KBM-7 (cell line): ENCODE measurements around the gene PNLDC1.
"Not testable (repeated sequence)": the region's sequence is repeated elsewhere in the genome, so short reads cannot be mapped to it uniquely, and the experiment has no call there.

Experiments used
- DNase-seq: peaks from one replicate; pipeline ENCODE4 v3.0.0-alpha.2; 2015
- in situ Hi-C: fragments of 300-500 bp; cut with MboI; formaldehyde crosslinking; loops from 2 replicates; pipeline ENCODE4 v1.14.3; 2020; ENCODE audit warnings: low sequenced_read_pairs, low pct_unique_long_range_greater_than_20kb, mixed read lengths

The PNLDC1 gene

DNA sequence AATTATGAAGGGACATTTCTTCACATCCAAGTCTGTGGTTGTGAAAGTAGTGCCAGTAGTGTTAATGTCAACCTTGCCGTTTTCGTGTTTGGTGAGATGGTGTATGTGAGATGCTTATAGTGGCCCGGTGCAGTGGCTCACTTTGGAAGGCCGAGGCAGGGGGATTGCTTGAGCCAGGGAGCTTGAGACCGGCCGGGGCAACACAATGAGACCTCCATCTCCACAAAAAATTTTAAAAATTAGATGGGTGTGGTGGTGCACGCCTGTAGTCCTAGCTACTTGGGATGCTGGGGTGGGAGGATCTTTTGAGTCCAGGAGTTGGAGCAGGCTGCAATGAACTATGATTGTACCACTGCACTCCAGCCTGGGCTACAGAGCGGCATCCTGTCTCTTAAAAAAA lies 37.4 kb downstream of the PNLDC1 start:
- in situ Hi-C loops, result no loop called here
- DNase-seq, result no peak

DNA sequence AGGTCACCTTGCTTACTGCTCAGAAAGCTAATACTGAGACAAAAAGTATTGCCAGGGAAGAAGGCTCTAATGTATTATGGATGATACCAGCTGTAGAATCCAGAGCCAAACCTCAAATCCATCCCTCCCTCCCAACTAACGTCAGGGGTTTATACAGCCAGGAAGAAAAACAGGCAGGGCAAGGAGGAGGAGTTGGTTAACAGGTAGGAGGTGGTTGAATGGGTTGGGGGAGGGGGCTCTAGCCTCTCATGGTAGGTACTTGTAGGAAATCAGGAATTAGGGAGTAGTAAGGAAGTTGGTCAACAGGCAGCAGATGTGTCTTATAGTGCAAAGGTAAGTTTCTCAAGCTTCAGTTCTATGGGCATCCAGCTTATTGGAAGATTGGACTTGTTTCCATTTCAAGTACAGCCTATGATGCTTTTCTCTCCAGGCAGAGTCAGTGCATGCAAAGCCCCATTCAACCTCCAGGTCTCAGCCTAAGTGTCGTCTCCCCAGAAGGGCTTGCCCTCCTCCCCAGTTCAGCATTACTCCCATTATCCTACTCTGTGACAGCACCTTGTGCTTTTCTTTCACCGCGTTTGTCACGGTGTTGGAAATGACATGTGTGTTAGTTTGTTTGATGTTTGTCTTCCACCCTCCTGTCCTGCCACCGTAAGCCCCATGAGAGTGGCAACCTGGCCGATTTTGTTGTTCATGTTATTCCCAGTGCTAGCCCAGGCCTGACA lies 38.1 kb downstream of the PNLDC1 start:
- in situ Hi-C loops, result no loop called here
- DNase-seq, result no peak

DNA sequence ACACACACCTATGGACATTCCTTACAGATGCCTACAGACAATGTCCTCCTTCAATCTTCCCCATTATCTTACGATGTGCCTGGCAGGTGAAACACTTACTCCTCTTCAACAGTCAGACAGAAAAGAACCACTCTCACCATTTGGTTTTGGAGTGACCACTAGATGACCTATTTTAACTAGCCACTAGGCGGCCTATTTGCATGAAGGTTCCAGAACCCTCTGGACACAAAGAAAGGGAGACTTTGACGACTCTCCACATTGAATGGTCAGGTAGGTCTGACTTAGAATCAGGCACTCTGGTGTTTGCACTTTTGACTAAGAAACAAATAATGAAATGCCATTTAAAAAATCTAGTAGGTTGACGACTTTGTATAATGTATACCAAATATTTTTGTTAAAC lies 42.0 kb downstream of the PNLDC1 start:
- in situ Hi-C loops, result no loop called here
- no peak for DNase-seq

DNA sequence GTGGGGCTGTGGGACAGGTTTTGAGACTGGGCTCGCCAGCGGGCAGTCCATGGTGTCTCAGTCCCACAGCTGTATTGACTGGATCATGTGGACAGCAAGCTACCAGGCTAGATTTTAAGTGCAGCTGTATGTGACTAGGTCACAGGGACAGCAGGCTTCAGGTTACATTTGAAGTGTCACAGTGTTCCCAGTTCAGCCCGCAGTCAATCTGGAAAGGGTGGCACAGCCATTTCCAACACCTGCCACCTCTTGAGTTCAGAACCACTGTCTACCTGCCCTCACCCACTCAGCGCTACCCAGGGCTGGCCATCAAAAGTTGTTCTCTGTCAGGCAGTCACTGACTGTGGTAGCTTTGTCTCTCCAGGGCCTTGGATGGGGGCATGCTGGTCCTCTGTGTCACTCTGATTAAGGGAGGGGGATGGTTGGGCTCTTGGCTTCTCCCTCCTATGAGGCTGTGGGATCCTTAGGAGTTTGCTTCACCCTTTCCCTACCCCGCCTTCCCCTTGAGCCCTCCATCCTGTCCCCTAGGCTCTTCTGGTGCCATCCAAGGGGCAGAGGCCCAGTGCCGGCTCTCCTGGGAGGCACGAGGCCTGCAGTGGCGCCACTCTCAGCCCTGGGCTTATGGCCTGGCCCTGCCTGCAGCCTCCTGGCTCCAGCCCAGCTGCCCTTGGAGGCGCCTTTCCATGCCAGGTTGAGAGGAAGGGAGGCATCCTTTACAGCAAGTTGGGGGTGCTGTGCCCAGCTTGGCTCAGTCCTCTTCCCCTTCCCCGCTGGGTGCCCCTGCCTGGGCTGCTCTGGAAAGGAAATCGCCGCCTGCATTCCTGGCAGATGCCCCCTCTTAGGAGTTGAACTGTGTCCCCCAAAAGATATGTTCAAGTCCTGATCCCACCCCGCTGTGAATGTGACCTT lies 44.9 kb downstream of the PNLDC1 start:
- in situ Hi-C loops, result no loop called here
- no peak for DNase-seq

DNA sequence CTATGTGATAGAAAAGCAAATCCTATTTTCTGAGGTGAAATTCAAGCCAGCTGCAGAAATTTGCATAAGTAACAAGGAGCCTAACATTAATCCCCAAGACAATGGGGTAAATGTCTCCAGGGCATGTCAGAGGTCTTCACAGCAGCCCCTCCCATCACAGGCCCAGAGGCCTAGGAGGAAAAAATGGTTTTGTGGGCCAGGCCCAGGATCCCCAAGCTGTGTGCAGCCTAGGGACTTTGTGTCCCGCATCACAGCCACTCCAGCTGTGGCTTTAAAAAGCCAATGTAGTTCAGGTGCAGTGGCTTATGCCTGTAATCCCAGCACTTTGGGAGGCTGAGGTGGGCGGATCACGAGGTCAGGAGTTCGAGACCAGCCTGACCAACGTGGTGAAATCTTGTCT lies 48.5 kb downstream of the PNLDC1 start:
- DNase-seq, in situ Hi-C loops: not testable (repeated sequence)

DNA sequence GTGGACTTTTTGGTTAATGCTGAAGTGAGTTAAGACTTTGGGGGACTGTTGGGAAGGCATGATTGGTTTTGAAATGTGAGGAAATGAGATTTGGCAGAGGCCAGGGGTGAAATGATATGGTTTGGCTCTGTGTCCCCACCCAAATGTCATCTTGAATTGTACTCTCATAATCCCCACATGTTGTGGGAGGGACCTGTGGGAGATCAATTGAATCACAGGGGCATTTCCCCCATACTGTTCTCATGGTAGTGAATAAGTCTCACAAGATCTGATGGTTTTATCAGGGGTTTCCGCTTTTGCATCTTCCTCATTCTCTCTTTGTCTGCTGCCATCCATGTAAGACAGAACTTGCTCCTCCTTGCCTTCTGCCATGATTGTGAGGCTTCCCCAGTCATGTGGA lies 49.8 kb downstream of the PNLDC1 start:
- in situ Hi-C loops, result loop anchor here (25.0 kb wide), 1 partner anchor 612 kb away; no protein-coding TSS in a partner anchor
- DNase-seq, result not testable (repeated sequence)

DNA sequence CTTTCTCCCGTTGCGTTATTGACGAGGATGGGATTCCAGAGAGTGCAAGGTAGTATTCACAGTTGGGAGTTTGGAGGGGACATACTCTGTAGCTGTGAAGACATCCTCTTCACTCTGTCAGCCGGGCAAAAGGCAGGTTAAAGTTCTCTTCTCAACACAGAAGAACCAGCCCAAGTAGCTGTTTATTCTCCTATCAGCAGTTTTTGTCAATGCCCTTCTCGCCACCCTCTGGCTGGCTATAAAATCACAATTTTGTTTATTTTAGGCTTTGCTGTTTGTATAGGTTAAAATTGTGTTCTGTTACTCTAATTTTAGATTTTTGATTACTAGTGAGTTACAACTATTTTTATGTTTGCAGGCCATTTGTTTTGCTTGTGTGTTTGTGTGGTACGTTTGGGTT lies 52.8 kb downstream of the PNLDC1 start:
- in situ Hi-C loops, result loop anchor here (25.0 kb wide), 1 partner anchor 609 kb away; no protein-coding TSS in a partner anchor
- peak; percentile 55 for DNase-seq

DNA sequence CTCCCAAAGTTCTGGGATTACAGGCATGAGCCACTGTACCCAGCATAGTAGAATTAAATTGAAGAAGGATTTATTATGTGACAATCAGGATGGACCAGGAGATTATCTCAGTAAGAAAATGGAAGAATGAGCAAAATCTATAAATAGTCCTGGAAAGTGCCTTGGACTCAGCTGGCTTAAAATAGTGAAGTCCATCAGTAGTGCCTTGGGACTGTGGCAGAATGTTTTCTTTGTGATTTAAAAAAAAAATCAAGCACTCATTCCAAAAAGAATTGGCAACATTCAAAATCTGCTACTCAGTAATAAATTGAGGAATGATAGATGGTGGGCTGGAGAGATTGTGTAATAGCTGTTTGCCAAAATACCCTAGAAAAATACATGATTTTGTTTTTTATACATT lies 53.7 kb downstream of the PNLDC1 start:
- DNase-seq, result no peak
- in situ Hi-C loops, result loop anchor here (25.0 kb wide), 1 partner anchor 609 kb away; no protein-coding TSS in a partner anchor

DNA sequence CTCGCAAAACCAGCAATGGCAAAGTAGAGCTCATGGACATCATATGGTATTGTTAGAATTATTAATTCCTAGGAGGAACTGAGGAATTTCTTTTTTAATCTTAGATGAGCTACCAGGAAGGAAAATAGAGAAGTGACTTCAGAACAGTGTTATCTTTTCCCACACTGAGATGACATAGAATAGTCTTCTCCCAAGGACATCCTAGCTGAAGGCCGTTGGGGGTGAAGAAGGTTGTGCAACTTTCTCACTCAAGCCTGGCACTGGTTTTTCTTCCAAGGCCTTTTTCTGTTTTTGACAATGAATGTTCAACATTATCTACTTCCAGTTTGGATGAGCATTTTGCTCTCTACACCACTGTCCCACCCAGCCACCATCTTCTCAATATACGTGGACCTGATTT lies 54.9 kb downstream of the PNLDC1 start:
- DNase-seq, result peak; percentile 26
- in situ Hi-C loops, result loop anchor here (25.0 kb wide), 1 partner anchor 607 kb away; no protein-coding TSS in a partner anchor

DNA sequence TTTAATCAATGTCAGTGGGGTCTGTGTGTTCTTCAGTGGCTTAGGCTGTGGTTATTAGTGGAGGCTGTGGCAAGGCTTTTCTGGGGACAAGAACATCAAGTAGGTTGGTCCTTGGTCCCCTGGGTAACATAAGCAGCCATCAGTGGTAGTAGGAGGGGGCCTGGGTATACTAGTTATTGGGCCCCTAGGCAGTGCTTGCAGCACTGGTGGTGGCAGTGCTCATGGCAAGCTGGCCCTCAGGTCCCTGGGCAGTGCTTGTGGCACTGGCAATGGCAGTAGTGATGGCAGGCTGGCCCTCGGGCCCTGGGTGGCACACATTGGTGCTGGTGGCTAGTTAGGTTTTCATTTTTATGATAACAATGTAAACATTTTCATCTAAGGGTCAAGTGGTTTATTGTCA lies 58.2 kb downstream of the PNLDC1 start:
- DNase-seq, result no peak
- in situ Hi-C loops, result loop anchor here (25.0 kb wide), 1 partner anchor 604 kb away; no protein-coding TSS in a partner anchor

DNA sequence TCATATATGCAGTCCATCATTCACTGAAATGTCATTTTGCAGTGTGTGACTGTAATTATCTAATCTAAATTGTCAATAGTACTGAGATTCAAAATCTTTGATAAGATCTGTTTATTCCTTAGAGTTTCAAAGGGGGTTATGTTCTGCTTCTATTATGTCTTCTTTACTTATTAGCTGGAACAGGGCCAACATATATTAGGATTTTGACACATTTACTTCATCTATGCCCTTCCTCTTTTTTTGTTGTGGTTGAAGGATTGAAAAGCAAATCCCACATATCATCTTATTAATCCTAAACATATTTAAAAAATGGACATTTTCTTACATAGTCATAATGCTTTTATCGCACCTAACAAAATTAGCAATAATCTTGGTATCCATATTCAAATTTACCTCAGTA lies 60.4 kb downstream of the PNLDC1 start:
- in situ Hi-C loops, result loop anchor here (25.0 kb wide), 1 partner anchor 602 kb away; no protein-coding TSS in a partner anchor
- no peak for DNase-seq

DNA sequence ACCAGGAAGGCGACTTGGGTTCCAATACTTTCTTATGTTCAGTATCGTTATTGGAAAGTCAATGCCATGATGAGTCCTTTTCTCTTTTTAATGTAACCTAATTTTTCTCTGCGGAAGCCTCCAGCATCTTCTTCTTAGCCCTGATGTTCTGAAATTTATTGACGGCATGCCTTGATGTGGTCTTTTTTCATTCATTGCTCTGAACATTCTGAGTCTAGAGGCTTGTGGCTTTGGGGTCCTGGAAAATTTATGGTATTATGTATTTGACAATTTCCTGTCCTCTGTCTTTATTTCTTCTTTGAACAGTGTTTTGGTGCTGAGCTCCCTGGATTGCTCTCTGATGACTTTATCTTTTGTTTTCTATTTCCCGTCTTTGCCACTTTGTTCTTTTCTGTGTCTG lies 62.0 kb downstream of the PNLDC1 start:
- in situ Hi-C loops, result loop anchor here (25.0 kb wide), 1 partner anchor 600 kb away; no protein-coding TSS in a partner anchor
- no peak for DNase-seq

DNA sequence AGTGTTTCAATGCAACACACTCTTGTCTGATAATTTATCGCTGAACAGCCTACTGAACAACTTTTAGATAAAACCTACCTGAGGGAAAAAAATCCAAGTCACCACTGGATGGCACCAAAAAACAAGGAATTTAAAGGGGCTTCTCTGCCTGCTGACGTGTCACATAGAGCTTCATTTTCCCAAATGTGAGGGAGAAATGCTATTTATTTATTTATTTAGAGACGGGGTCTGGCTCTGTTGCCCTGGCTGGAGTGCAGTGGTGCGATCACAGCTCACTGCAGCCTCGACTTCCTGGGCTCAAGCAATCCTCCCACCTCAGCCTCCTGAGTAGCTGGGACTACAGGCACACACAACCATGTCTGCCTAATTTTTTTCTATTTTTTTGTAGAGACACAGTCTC lies 63.3 kb downstream of the PNLDC1 start:
- DNase-seq, result peak; percentile 79
- in situ Hi-C loops, result loop anchor here (25.0 kb wide), 1 partner anchor 599 kb away; no protein-coding TSS in a partner anchor

DNA sequence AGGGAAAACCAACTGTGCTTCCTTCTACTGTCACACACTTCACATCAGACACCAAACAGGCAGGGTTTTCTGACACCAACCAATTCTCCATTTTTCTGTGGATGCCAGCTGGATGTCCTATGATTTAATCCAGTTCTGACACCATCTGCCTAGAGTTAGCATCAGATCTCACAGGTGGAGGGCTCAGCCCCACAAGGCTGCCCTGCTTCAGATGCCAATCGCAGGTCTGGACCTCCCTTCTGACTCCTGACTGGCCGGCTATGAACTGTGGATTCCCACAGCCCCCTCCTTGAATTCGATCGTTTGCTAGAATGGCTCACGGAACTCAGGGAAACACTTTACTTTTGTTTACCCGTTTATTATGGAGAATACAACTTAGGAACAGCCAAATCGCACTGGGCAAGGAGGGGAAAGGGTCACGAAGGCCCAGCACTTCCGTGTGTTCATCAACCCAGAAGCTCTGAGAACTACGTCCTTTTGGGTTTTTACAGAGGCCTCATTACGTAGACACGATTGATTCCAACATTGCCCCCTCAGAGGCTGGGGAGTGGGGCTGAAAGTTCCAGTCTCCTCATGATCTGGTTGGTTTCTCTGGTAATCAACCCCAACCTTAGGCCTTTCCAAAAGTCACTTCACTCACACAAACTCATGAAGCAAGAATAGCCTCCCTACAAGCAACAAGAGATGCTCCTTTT lies 65.3 kb downstream of the PNLDC1 start:
- in situ Hi-C loops, result loop anchor here (25.0 kb wide), 1 partner anchor 597 kb away; no protein-coding TSS in a partner anchor

DNA sequence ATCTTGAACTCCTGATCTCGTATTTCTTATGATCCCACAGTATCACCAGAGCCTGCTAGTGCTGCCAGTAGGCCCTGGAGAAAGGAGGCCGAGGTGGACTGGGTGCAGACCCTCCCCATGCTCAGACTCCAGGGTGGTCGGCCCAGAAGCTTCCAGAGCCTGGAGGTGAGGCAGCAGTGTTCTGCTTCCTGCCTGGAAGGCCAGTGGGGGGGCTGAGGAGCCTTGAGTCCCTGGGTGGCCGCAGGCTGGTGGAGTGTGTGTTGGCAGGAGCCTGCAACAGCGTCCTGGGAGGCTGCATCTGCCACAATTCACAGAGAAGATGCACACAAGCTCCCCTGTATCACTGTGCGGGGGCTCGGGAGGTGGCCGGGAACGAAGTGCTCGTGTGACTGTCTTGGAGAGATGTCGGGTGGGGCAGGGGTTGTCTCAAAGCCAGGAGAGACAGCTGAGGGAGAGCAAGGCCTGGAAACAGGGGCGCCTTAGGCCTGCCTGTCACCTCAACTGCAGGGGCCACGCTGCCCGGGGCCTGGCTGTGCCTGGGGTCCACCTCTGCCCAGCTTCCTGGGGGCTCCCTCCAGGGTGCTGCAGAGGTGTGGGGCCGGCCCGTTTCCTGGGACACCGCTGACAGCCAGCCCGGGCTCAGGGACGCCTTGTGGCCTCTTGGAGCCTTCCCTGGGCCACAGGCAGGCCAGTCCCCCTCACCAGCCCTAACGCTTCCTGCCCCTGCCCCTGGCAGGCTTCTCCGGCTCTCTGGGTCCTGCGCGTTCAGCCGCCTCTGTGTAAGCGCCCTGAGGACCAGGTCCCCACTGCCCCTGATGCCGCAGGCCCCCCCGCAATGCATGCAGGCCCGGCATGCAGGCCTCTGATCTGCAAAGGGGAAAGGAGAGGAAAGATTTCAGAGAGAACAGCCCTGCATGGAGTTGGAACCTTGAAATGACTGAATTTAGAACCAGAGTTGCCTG lies 66.5 kb downstream of the PNLDC1 start:
- in situ Hi-C loops, result loop anchor here (25.0 kb wide), 1 partner anchor 596 kb away; no protein-coding TSS in a partner anchor
- no peak for DNase-seq

More for the DNA sequence above, 65.3 kb downstream of the PNLDC1 start:
- no peak for DNase-seq
